ENCODE data around the gene DLG2.

DNA sequence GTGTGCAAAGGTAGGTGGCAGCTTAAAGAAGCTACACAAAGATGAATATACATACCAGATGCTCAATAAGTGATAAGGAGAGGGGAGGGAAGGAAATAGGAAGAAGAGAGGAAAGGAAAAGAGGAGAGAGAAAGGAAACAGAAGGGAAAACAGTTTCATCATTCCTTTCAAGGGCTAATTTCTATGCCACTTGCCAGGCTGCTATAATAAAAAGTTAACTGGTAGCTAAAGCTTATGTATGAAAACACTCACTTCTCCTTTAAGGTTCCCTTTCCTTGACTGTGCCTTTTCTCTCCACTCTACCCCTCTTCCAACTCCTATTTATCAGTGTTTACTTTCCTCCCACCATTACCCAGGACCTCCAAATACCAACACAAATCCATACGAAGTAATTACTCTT lies 347.9 kb downstream of the DLG2 start:
- TF ChIP-seq, protein P1, sequence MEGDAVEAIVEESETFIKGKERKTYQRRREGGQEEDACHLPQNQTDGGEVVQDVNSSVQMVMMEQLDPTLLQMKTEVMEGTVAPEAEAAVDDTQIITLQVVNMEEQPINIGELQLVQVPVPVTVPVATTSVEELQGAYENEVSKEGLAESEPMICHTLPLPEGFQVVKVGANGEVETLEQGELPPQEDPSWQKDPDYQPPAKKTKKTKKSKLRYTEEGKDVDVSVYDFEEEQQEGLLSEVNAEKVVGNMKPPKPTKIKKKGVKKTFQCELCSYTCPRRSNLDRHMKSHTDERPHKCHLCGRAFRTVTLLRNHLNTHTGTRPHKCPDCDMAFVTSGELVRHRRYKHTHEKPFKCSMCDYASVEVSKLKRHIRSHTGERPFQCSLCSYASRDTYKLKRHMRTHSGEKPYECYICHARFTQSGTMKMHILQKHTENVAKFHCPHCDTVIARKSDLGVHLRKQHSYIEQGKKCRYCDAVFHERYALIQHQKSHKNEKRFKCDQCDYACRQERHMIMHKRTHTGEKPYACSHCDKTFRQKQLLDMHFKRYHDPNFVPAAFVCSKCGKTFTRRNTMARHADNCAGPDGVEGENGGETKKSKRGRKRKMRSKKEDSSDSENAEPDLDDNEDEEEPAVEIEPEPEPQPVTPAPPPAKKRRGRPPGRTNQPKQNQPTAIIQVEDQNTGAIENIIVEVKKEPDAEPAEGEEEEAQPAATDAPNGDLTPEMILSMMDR (IDR thresholded peaks at IDR 0.05; ENCODE audit: low read depth, low read length, poor library complexity, severe bottlenecking), result no peak
- TF ChIP-seq EZH2phosphoT487 (IDR thresholded peaks at IDR 0.05; ENCODE audit: borderline replicate concordance, low read length), result no peak

Data from DOHH2 (cell line).